ENCODE data around the gene PLK3. TPM values are rescaled to one million over a fixed set of nuclear protein-coding genes. Genes with fewer than 3 reads are reported as not detected.
A peak's percentile ranks its signal among the peaks of the same experiment; 100 is the strongest.
"Not testable (repeated sequence)": the region's sequence is repeated elsewhere in the genome, so short reads cannot be mapped to it uniquely, and the experiment has no call there.

Gene PLK3
- total RNA-seq, 2 donors from 2014 or later: 3.3 to 9.0 TPM

GRCh38 chr1:44822131-44822701 is 22.0 kb downstream of the PLK3 start:
- H3K27ac ChIP-seq (ENCODE audit: low read depth, low read length): no peak overlapping the region
- H3K9me3 Mint-ChIP-seq: no peaks in the 10 kb centered on the region
- no peak overlapping the region for H3K4me3 Mint-ChIP-seq
- H3K4me3 ChIP-seq (ENCODE audit: low read length): no peak overlapping the region
- no peaks in the 10 kb centered on the region for H3K36me3 ChIP-seq (ENCODE audit: control insufficient read depth, insufficient read depth, low read length)
- WGBS, 2 experiments (ENCODE audit: insufficient coverage in 1 of 2, insufficient read length in 1 of 2): 87 to 90% methylated on average over 2 to 6 of the region's 6 CpGs
- H3K36me3 Mint-ChIP-seq (ENCODE audit: low read depth): no peaks in the 10 kb centered on the region
- no peaks in the 10 kb centered on the region for H3K9me3 ChIP-seq (ENCODE audit: control insufficient read depth, low read length)
- DNase-seq: peak; percentile 50
- no peak overlapping the region for H3K27ac Mint-ChIP-seq
- H3K27me3 Mint-ChIP-seq (ENCODE audit: insufficient read depth): peaks cover 5% of the 10 kb centered on the region
- H3K27me3 ChIP-seq (ENCODE audit: control insufficient read depth, insufficient read depth, low read length, poor library complexity, severe bottlenecking): no peaks in the 10 kb centered on the region
- no peak overlapping the region for H3K9ac ChIP-seq (ENCODE audit: extremely low read depth, low read length, poor library complexity, severe bottlenecking)
- no peaks in the 10 kb centered on the region for H3K4me1 ChIP-seq (ENCODE audit: control insufficient read depth, insufficient read depth, low read length)
- peaks cover 17% of the 10 kb centered on the region for H3K4me1 Mint-ChIP-seq
- no peak for TF ChIP-seq CTCF (conservative IDR thresholded peaks at IDR 0.05)

GRCh38 chr1:44822981-44823451 is 22.8 kb downstream of the PLK3 start:
- H3K27ac Mint-ChIP-seq: no peak overlapping the region
- H3K4me3 ChIP-seq (ENCODE audit: low read length): no peak overlapping the region
- H3K9ac ChIP-seq (ENCODE audit: extremely low read depth, low read length, poor library complexity, severe bottlenecking): no peak overlapping the region
- 93 to 100% methylated on average over 6 to 15 of the region's 15 CpGs for WGBS, 2 experiments (ENCODE audit: insufficient coverage in 1 of 2, insufficient read length in 1 of 2)
- H3K27me3 ChIP-seq (ENCODE audit: control insufficient read depth, insufficient read depth, low read length, poor library complexity, severe bottlenecking): no peaks in the 10 kb centered on the region
- H3K27ac ChIP-seq (ENCODE audit: low read depth, low read length): no peak overlapping the region
- H3K4me1 ChIP-seq (ENCODE audit: control insufficient read depth, insufficient read depth, low read length): no peaks in the 10 kb centered on the region
- no peak overlapping the region for H3K4me3 Mint-ChIP-seq
- peak; percentile 43 for DNase-seq
- H3K9me3 ChIP-seq (ENCODE audit: control insufficient read depth, low read length): no peaks in the 10 kb centered on the region
- H3K27me3 Mint-ChIP-seq (ENCODE audit: insufficient read depth): peaks cover 2% of the 10 kb centered on the region
- H3K4me1 Mint-ChIP-seq: peaks cover 17% of the 10 kb centered on the region
- TF ChIP-seq CTCF (conservative IDR thresholded peaks at IDR 0.05): no peak
- no peaks in the 10 kb centered on the region for H3K9me3 Mint-ChIP-seq
- H3K36me3 ChIP-seq (ENCODE audit: control insufficient read depth, insufficient read depth, low read length): no peaks in the 10 kb centered on the region
- no peaks in the 10 kb centered on the region for H3K36me3 Mint-ChIP-seq (ENCODE audit: low read depth)

GRCh38 chr1:44824392-44824791 is 24.2 kb downstream of the PLK3 start:
- H3K4me1 Mint-ChIP-seq: peaks cover 13% of the 10 kb centered on the region
- H3K27ac Mint-ChIP-seq; DNase-seq; H3K9me3 ChIP-seq (ENCODE audit: control insufficient read depth, low read length); H3K4me3 Mint-ChIP-seq; H3K4me3 ChIP-seq (ENCODE audit: low read length); H3K36me3 Mint-ChIP-seq (ENCODE audit: low read depth); H3K36me3 ChIP-seq (ENCODE audit: control insufficient read depth, insufficient read depth, low read length); H3K9me3 Mint-ChIP-seq; H3K27me3 Mint-ChIP-seq (ENCODE audit: insufficient read depth); H3K9ac ChIP-seq (ENCODE audit: extremely low read depth, low read length, poor library complexity, severe bottlenecking); H3K4me1 ChIP-seq (ENCODE audit: control insufficient read depth, insufficient read depth, low read length); H3K27me3 ChIP-seq (ENCODE audit: control insufficient read depth, insufficient read depth, low read length, poor library complexity, severe bottlenecking); H3K27ac ChIP-seq (ENCODE audit: low read depth, low read length): not testable (repeated sequence)
- 92 to 100% methylated on average over 4 to 6 of the region's 6 CpGs for WGBS, 2 experiments (ENCODE audit: insufficient coverage in 1 of 2, insufficient read length in 1 of 2)
